HepG2 (cell line): ENCODE data around the gene PRR23E. TPM values are rescaled to one million over a fixed set of nuclear protein-coding genes. Genes with fewer than 3 reads are reported as not detected.

Experiments used
- ATAC-seq: fragments of 200-7000 bp; cut with Tn5 transposase; 3 replicates; pipeline ENCODE4 v1.9.1; 2020; ENCODE audit warnings: mild to moderate bottlenecking, moderate library complexity
- BruUV-seq: library from RNA; stranded (reverse); fragments of 400-500 nt; replicated peaks from 2 replicates; lab custom pipeline; 2021; lab: Mats Ljungman, UMichigan
- CTCF ChIA-PET: fragments of 300-600 bp; formaldehyde crosslinking; extraction: SDS; loops from one replicate; lab custom pipeline; 2021; ENCODE audit warnings: low total read pairs, inconsistent platforms, low intra/inter-chr PET ratio; lab: Yijun Ruan, JAX
- POLR2A ChIA-PET: fragments of 350-600 bp; sonication (Branson Sonifier 250); formaldehyde crosslinking; loops from one replicate; lab custom pipeline; 2020; ENCODE audit warnings: antibody characterized with exemption, inconsistent platforms; lab: Yijun Ruan, JAX
- DNase-seq: peaks from one replicate; pipeline ENCODE4 v3.0.0-alpha.2; 2015; ENCODE audit warnings: low spot score
- FAIRE-seq: peaks from 3 replicates; lab custom pipeline; 2011; peaks lifted over from hg19 to GRCh38; lab: Jason Lieb, UNC
- H2AFZ ChIP-seq: one replicate; pipeline ENCODE4 v1.6.1; 2011; ENCODE audit warnings: low read length, inconsistent platforms
- H3K27ac ChIP-seq: fragments of 300-600 bp; 3 replicates; pipeline ENCODE4 v1.8.0; 2011; ENCODE audit warnings: mixed run types, mild to moderate bottlenecking, mixed read lengths, low read length, inconsistent platforms; ENCODE audit not compliant: insufficient read depth; ENCODE audit errors: extremely low read length
- H3K27me3 ChIP-seq, 2 experiments: fragments of 200-600 bp in 1 of 2; 2 replicates in 1 of 2; 3 replicates in 1 of 2; pipeline versions ENCODE4 v1.6.0 to v1.8.0; 2011; ENCODE audit warnings: low read length in 2 of 2, mild to moderate bottlenecking in 2 of 2, moderate library complexity in 2 of 2, inconsistent platforms in 1 of 2; ENCODE audit not compliant: insufficient read depth in 2 of 2, control insufficient read depth in 1 of 2
- H3K36me3 ChIP-seq, 2 experiments: fragments of 200-600 bp in 1 of 2; replicated peaks in 1 of 2; 2 replicates in 1 of 2; 3 replicates in 1 of 2; pipeline versions ENCODE4 v1.5.1 to v1.8.0; 2011; ENCODE audit warnings: low read length in 2 of 2, inconsistent platforms in 1 of 2; ENCODE audit not compliant: insufficient read depth in 2 of 2, control insufficient read depth in 1 of 2
- H3K4me1 ChIP-seq: 2 replicates; pipeline ENCODE4 v1.5.1; 2012; ENCODE audit warnings: low read length, inconsistent platforms; ENCODE audit not compliant: insufficient read depth
- H3K4me2 ChIP-seq: 2 replicates; pipeline ENCODE4 v1.6.0; 2011; ENCODE audit warnings: low read depth, low read length, inconsistent platforms
- H3K4me3 ChIP-seq, 3 experiments: fragments of 200-600 bp in 1 of 3; sonication (generic), shearing (Covaris generic) in 1 of 3; replicated peaks in 1 of 3; 2 replicates each; pipeline ENCODE4 v1.5.1; 2011 to 2016; ENCODE audit warnings: low read length in 3 of 3, inconsistent platforms in 2 of 3, low read depth in 2 of 3, mild to moderate bottlenecking in 2 of 3, control low read depth in 1 of 3, mixed read lengths in 1 of 3; ENCODE audit not compliant: insufficient read depth in 1 of 3
- H3K79me2 ChIP-seq: one replicate; pipeline ENCODE4 v1.6.1; 2011; ENCODE audit warnings: low read length, inconsistent platforms; ENCODE audit not compliant: insufficient read depth
- H3K9ac ChIP-seq: 2 replicates; pipeline ENCODE4 v1.6.0; 2011; ENCODE audit warnings: mild to moderate bottlenecking, low read depth, low read length, inconsistent platforms; ENCODE audit not compliant: insufficient read depth
- H3K9me3 ChIP-seq: 2 replicates; pipeline ENCODE4 v1.5.1; 2012; ENCODE audit warnings: mild to moderate bottlenecking, low read length
- H4K20me1 ChIP-seq: 2 replicates; pipeline ENCODE4 v1.6.0; 2011; ENCODE audit warnings: inconsistent platforms, mild to moderate bottlenecking, low read length, moderate library complexity; ENCODE audit not compliant: insufficient read depth
- ETV5 ChIP-seq: IDR thresholded peaks from 2 replicates; pipeline ENCODE4 v1.6.1; 2018; ENCODE audit warnings: missing biosample characterization, missing genetic modification reagents, inconsistent platforms, borderline replicate concordance
- FOXM1 ChIP-seq: sonication (generic); formaldehyde crosslinking; IDR thresholded peaks from 2 replicates; pipeline ENCODE4 v1.5.0; 2020; ENCODE audit warnings: missing genetic modification reagents
- NBN ChIP-seq: fragments of 450-650 bp; conservative IDR thresholded peaks from 2 replicates; pipeline ENCODE4 v1.6.1; 2017
- NR3C1 ChIP-seq: sonication (generic); formaldehyde crosslinking; IDR thresholded peaks from 2 replicates; pipeline ENCODE4 v1.4.0; 2020; ENCODE audit warnings: missing genetic modification reagents
- SP140L ChIP-seq: sonication (generic); formaldehyde crosslinking; IDR thresholded peaks from 2 replicates; pipeline ENCODE4 v1.4.0; 2020; ENCODE audit warnings: missing genetic modification reagents, borderline replicate concordance
- YEATS2 ChIP-seq: sonication (generic); formaldehyde crosslinking; IDR thresholded peaks from 2 replicates; pipeline ENCODE4 v1.4.0; 2020; ENCODE audit warnings: missing genetic modification reagents, borderline replicate concordance
- ZFP91 ChIP-seq: sonication (generic); formaldehyde crosslinking; IDR thresholded peaks from 2 replicates; pipeline ENCODE4 v1.9.0; 2022; ENCODE audit warnings: missing genetic modification reagents, mild to moderate bottlenecking, borderline replicate concordance
- ZNF124 ChIP-seq: sonication (generic); formaldehyde crosslinking; IDR thresholded peaks from 2 replicates; pipeline ENCODE4 v1.4.0; 2020; ENCODE audit warnings: missing genetic modification reagents
- ZNF569 ChIP-seq: sonication (generic); formaldehyde crosslinking; IDR thresholded peaks from 2 replicates; pipeline ENCODE4 v1.5.0; 2020; ENCODE audit warnings: mild to moderate bottlenecking, missing genetic modification reagents, moderate library complexity, borderline replicate concordance
- ZNF766 ChIP-seq: sonication (generic); formaldehyde crosslinking; IDR thresholded peaks from 2 replicates; pipeline ENCODE4 v1.5.0; 2020; ENCODE audit warnings: missing genetic modification reagents, borderline replicate concordance
- ZNF891 ChIP-seq: sonication (generic); formaldehyde crosslinking; IDR thresholded peaks from 2 replicates; pipeline ENCODE4 v1.5.0; 2020; ENCODE audit warnings: mild to moderate bottlenecking, missing genetic modification reagents
- WGBS: methylation state at CpG from one replicate; pipeline ENCODE4 v1.1.6; 2017; ENCODE audit warnings: low lambda C conversion rate; 5-methylcytosine and 5-hydroxymethylcytosine counted together
- in situ Hi-C: cut with HindIII; loops from 2 replicates; pipeline ENCODE4 v1.10.0; 2017; ENCODE audit warnings: low pct_unique_long_range_greater_than_20kb; ENCODE audit not compliant: extremely low pct_ligation_motif_present
- intact Hi-C: fragments of 100-400 bp; cut with micrococcal nuclease; formaldehyde crosslinking; loops from one replicate; pipeline ENCODE4 v1.10.0; 2022; ENCODE audit not compliant: unreplicated experiment
- polyA plus RNA-seq, 8 experiments: library from polyadenylated mRNA; depleted of rRNA in 3 of 8; stranded (reverse) in 7 of 8; unstranded in 1 of 8; fragments of >200 nt; fragmentation: Illumina TruSeq in 4 of 8; extraction: Trizol in 4 of 8; gene quantifications; 2 replicates each; pipeline versions ENCODE4 v1.2.1 to v1.2.3, GENCODE V29; 2011 to 2016; ENCODE audit warnings: low read depth in 4 of 8, missing spikeins in 1 of 8, mixed read lengths in 1 of 8; ENCODE audit not compliant: insufficient read depth in 1 of 8
- total RNA-seq, 5 experiments: library from RNA; depleted of rRNA; stranded (reverse); fragments of >200 nt; fragmentation: Illumina TruSeq; extraction: Trizol; gene quantifications; 2 replicates each; pipeline ENCODE4 v1.2.3, GENCODE V29; 2016; ENCODE audit warnings: low read depth in 1 of 5
- TF ChIP-seq, protein P1 (sequence below): sonication (generic); formaldehyde crosslinking; IDR thresholded peaks from 2 replicates; pipeline ENCODE4 v1.4.0; 2020; ENCODE audit warnings: missing genetic modification reagents
- TF ChIP-seq, protein P2 (sequence below): sonication (generic); formaldehyde crosslinking; IDR thresholded peaks from 2 replicates; pipeline ENCODE4 v1.4.0; 2020; ENCODE audit warnings: missing genetic modification reagents

The PRR23E gene
- total and polyA plus RNA-seq, 2 of the 13 experiments (the other 11 are each of a cell fraction or from before 2014, with no cell fraction given) = not detected

GRCh38 chr3:127156338-127157050 is 36.4 kb upstream of the PRR23E start:
- Histone ChIP-seq H3K9ac (no peak overlapping the region), H3K4me1 (no peaks in the 10 kb centered on the region), H4K20me1 (no peaks in the 10 kb centered on the region), H3K27ac (no peak overlapping the region), H3K4me2 (no peak overlapping the region), H3K27me3 (peaks cover 1 to 6% of the 10 kb centered on the region in 2 experiments; a peak in 2 of 5 replicates), H2AFZ (no peak overlapping the region), H3K36me3 (no peaks in the 10 kb centered on the region), H3K9me3 (no peaks in the 10 kb centered on the region), H3K79me2 (no peaks in the 10 kb centered on the region), H3K4me3 (no peak overlapping the region)
- ChIA-PET POLR2A (no interaction called here), CTCF (no interaction called here)
- DNase-seq (no peak), ATAC-seq (no peak), FAIRE-seq (no peak)
- 30% methylated on average over 12 of the region's 16 CpGs for WGBS
- intact Hi-C loops = no loop called here
- TF ChIP-seq, protein P1, sequence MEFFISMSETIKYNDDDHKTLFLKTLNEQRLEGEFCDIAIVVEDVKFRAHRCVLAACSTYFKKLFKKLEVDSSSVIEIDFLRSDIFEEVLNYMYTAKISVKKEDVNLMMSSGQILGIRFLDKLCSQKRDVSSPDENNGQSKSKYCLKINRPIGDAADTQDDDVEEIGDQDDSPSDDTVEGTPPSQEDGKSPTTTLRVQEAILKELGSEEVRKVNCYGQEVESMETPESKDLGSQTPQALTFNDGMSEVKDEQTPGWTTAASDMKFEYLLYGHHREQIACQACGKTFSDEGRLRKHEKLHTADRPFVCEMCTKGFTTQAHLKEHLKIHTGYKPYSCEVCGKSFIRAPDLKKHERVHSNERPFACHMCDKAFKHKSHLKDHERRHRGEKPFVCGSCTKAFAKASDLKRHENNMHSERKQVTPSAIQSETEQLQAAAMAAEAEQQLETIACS (CRISPR knock-in tag) = no peak
- no peak for TF ChIP-seq YEATS2 (CRISPR knock-in tag)
- TF ChIP-seq ZNF569 (CRISPR knock-in tag) = no peak
- TF ChIP-seq ZNF891 (CRISPR knock-in tag) = no peak
- TF ChIP-seq ZNF766 (CRISPR knock-in tag) = no peak
- no peak for TF ChIP-seq ZFP91 (CRISPR knock-in tag)
- TF ChIP-seq SP140L = no peak
- no peak for TF ChIP-seq ETV5 (CRISPR knock-in tag)
- TF ChIP-seq NR3C1 (CRISPR knock-in tag) = no peak
- TF ChIP-seq ZNF124 (CRISPR knock-in tag) = no peak
- TF ChIP-seq FOXM1 (CRISPR knock-in tag) = no peak
- TF ChIP-seq, protein P2, sequence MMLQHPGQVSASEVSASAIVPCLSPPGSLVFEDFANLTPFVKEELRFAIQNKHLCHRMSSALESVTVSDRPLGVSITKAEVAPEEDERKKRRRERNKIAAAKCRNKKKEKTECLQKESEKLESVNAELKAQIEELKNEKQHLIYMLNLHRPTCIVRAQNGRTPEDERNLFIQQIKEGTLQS (CRISPR knock-in tag) = no peak
- TF ChIP-seq NBN = no peak
- BruUV-seq = no TSS peak
- in situ Hi-C loops = no loop called here
